Heart left ventricle (tissue), 13 donors: ENCODE measurements around the gene TCF23.

Experiments used
- POLR2A ChIP-seq, 2 donors: fragments of 450-650 bp; IDR thresholded peaks; one replicate each; pipeline ENCODE4 v1.6.1; 2017; ENCODE audit warnings: antibody characterized with exemption in 2 of 2, mild to moderate bottlenecking in 2 of 2, moderate library complexity in 2 of 2
- TF ChIP-seq, protein P1 (sequence below), 12 donors: fragments of 200-600 bp; sonication (generic) in 4 of 12; IDR thresholded peaks; one replicate each; pipeline versions ENCODE4 v1.5.0 to v1.8.0; 2018 to 2022; ENCODE audit warnings: antibody characterized with exemption in 12 of 12, mild to moderate bottlenecking in 5 of 12
- donor health status: ischemic (EF 13 %, LVEDD 7.1; RV severe dilation, severe dysfunction).
- donor health status: DM: no; HTN: yes; CAD: no.
- donor health status: DM: no; HTN: no; CAD: no.
- donor health status: ischemic (EF 25% LVEDD 6.9; RV normal size, moderate dysfunction).
- donor health status: ischemic (EF 25% LVEDD 5.7; RV mildly dilated, moderate dysfunction).
- donor health status: ischemic (EF 35%, LVEDD 5.7; RV mildly dilated, moderate dysfunction).
- donor health status: nonischemic (EF 11% LVEDD 7.7; RV severe dilation, severe dysfunction).
- donor health status: DM: yes; HTN: yes; CAD: no.
- donor health status: PGD.
- donor health status: ischemic (EF 29% LVEDD 5.4; RV normal size, mild dysfunction).
- donor health status: nonischemic (EF 23%, LVEDD 6.1; RV moderate dilation, normal function).

DNA sequence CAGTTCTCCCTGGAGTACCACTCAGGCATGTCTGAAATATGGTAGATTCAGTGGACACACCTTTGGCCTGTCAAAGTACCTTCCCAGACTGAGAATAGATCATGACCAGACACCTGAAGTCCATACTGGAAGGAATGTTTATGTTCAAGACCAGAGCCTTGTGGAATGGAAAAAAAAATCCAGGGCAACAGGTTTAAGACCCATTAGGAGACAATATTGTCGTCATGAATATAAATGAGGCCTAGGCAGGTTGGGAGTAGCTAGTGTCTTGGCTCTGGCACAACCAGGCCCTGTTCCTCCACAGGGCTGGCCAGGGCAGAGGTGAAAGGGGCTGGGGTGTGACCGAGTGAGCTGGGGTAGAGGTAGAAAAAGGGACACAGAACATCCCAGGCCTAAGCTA is 49.8 kb downstream of the TCF23 start:
- TF ChIP-seq, protein P1, sequence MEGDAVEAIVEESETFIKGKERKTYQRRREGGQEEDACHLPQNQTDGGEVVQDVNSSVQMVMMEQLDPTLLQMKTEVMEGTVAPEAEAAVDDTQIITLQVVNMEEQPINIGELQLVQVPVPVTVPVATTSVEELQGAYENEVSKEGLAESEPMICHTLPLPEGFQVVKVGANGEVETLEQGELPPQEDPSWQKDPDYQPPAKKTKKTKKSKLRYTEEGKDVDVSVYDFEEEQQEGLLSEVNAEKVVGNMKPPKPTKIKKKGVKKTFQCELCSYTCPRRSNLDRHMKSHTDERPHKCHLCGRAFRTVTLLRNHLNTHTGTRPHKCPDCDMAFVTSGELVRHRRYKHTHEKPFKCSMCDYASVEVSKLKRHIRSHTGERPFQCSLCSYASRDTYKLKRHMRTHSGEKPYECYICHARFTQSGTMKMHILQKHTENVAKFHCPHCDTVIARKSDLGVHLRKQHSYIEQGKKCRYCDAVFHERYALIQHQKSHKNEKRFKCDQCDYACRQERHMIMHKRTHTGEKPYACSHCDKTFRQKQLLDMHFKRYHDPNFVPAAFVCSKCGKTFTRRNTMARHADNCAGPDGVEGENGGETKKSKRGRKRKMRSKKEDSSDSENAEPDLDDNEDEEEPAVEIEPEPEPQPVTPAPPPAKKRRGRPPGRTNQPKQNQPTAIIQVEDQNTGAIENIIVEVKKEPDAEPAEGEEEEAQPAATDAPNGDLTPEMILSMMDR (IDR thresholded peaks at IDR 0.05), result no peak
- no peak for TF ChIP-seq POLR2A (IDR thresholded peaks at IDR 0.05)
